ENCODE measurements around the gene ADARB2. TPM values are rescaled to one million over a fixed set of nuclear protein-coding genes. Genes with fewer than 3 reads are reported as not detected.
A peak's percentile ranks its signal among the peaks of the same experiment; 100 is the strongest.

Gene ADARB2
- total and polyA plus RNA-seq, 2 experiments from 2014 or later, result 2.0 to 5.0 TPM

GRCh38 chr10:1475771-1476454, 261.4 kb downstream of the ADARB2 start:
- no peak overlapping the region for H3K4me3 Mint-ChIP-seq
- H3K9me2 ChIP-seq (ENCODE audit: insufficient read depth), result peaks cover 4% of the 10 kb centered on the region; the same call in 1 of the 2 replicates
- TF ChIP-seq EZH2phosphoT487 (IDR thresholded peaks at IDR 0.05; ENCODE audit: unreplicated experiment) (no peak), POLR2AphosphoS5 (IDR thresholded peaks at IDR 0.05; ENCODE audit: low read depth) (no peak), ZNF331 (CRISPR knock-in tag; IDR thresholded peaks at IDR 0.05; ENCODE audit: low read depth) (no peak), STAT1 (IDR thresholded peaks at IDR 0.05; ENCODE audit: unreplicated experiment) (no peak), ETS1 (IDR thresholded peaks at IDR 0.05) (no peak), CTCF (conservative IDR thresholded peaks at IDR 0.05; ENCODE audit: low read depth in 2 of 2) (no peak), NANOG (IDR thresholded peaks at IDR 0.05; ENCODE audit: borderline replicate concordance) (no peak), ZNF462 (CRISPR knock-in tag; IDR thresholded peaks at IDR 0.05) (no peak), JUNB (IDR thresholded peaks at IDR 0.05; ENCODE audit: unreplicated experiment) (no peak), REST (IDR thresholded peaks at IDR 0.05; ENCODE audit: unreplicated experiment) (no peak), ZNF114 (CRISPR knock-in tag; IDR thresholded peaks at IDR 0.05) (no peak), CREB1 (CRISPR knock-in tag; IDR thresholded peaks at IDR 0.05; ENCODE audit: low read depth) (no peak), EZH2 (IDR thresholded peaks at IDR 0.05; ENCODE audit: low read depth, unreplicated experiment) (no peak)
- no peaks in the 10 kb centered on the region for H3K36me3 ChIP-seq (ENCODE audit: insufficient read depth)
- no peak overlapping the region for H3K27ac Mint-ChIP-seq
- H3K4me3 ChIP-seq, result no peak overlapping the region
- H3K27ac ChIP-seq (ENCODE audit: low read depth), result no peak overlapping the region; the same call in 1 of the 2 replicates
- peaks cover 12% of the 10 kb centered on the region for H3K4me1 ChIP-seq (ENCODE audit: insufficient read depth)
- H3F3A ChIP-seq (replicated peaks; ENCODE audit: low read depth), result no peaks in the 10 kb centered on the region
- H3K27me3 Mint-ChIP-seq (ENCODE audit: insufficient read depth, low read depth, poor library complexity), result peaks cover 11% of the 10 kb centered on the region
- DNase-seq (ENCODE audit: low spot score) (no peak), ATAC-seq (no peak)
- H3K36me3 Mint-ChIP-seq (ENCODE audit: low read depth), result peaks cover 18% of the 10 kb centered on the region
- peak overlapping the region; percentile 2; the same call in 1 of the 2 replicates for H2AFZ ChIP-seq
- H3K27me3 ChIP-seq (ENCODE audit: insufficient read depth), result no peaks in the 10 kb centered on the region
- H3K79me2 ChIP-seq (replicated peaks; ENCODE audit: insufficient read depth), result no peaks in the 10 kb centered on the region
- peaks cover 21% of the 10 kb centered on the region for H3K4me1 Mint-ChIP-seq
- peaks cover 31% of the 10 kb centered on the region for H3K9me3 Mint-ChIP-seq
- H3K4me2 ChIP-seq, result peak overlapping the region; percentile 52; the same call in 1 of the 2 replicates
- H4K20me1 ChIP-seq (replicated peaks; ENCODE audit: insufficient read depth), result no peaks in the 10 kb centered on the region
